ENCODE results near the gene SLC7A9.

Gene SLC7A9

DNA sequence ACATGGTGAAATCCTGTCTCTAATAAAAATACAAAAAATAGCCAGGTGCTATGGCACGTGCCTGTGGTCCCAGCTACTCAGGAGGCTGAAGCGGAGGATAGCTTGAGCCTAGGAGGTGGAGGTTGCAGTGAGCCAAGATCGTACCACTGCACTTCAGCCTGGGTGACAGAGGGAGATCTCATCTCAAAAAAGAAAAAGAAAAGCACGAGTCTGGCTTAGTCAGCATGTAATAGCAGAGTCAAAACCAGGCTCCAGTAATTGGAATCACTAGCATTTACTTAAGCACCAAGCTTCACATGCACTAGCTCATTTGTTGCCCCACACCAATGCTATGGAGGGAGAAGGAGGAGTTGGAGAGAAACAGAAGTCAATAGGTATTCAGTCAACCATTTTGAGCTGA, 41.9 kb upstream of the SLC7A9 start:
- DNase-seq: no peak
- in situ Hi-C loops (cut with HindIII; ENCODE audit: low pct_ligation_motif_present, low sequenced_read_pairs): no loop called here
- Histone ChIP-seq H3K27ac (no peak overlapping the region), H3K27me3 (replicated peaks) (no peaks in the 10 kb centered on the region), H3K4me3 (ENCODE audit: low read depth, low read length) (no peak overlapping the region), H3K36me3 (replicated peaks) (peaks cover 7% of the 10 kb centered on the region)
- TF ChIP-seq, protein P1, sequence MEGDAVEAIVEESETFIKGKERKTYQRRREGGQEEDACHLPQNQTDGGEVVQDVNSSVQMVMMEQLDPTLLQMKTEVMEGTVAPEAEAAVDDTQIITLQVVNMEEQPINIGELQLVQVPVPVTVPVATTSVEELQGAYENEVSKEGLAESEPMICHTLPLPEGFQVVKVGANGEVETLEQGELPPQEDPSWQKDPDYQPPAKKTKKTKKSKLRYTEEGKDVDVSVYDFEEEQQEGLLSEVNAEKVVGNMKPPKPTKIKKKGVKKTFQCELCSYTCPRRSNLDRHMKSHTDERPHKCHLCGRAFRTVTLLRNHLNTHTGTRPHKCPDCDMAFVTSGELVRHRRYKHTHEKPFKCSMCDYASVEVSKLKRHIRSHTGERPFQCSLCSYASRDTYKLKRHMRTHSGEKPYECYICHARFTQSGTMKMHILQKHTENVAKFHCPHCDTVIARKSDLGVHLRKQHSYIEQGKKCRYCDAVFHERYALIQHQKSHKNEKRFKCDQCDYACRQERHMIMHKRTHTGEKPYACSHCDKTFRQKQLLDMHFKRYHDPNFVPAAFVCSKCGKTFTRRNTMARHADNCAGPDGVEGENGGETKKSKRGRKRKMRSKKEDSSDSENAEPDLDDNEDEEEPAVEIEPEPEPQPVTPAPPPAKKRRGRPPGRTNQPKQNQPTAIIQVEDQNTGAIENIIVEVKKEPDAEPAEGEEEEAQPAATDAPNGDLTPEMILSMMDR (IDR thresholded peaks at IDR 0.05; ENCODE audit: low read depth, low read length, missing control alignments): no peak

DNA sequence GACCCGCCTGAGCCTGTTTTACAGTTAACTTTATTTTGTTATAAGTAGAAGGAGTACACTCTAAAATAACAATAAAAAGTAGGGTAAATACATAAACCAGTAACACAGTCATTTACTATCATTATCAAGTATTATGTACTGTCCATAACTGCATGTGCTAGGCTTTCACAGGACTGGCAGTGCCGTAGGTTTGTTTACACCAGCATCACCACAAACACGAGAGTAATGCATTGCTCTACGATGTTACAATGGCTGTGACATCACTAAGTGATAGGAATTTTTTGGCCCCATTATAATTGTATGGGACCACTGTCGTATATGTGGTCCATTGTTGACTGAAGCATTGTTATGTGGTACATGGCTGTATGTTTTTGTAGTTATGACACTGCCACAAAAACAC, 41.3 kb upstream of the SLC7A9 start:
- in situ Hi-C loops (cut with HindIII; ENCODE audit: low pct_ligation_motif_present, low sequenced_read_pairs): no loop called here

DNA sequence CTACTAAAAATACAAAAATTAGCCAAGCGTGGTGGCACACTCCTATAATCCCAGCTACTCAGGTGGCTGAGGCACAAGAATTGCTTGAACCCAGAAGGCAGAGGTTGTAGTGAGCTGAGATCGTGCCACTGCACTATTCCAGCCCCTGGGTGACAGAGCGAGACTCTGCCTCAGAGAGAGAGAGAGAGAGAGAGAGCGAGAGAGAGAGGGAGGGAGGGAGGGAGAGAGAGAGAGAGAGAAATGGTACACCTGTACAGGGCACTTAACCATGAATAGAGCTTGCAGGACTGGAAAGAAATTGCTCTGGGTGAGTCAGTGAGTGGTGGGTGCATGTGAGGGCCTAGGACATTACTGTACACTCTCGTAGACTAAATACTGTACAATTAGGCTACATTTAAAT, 40.5 kb upstream of the SLC7A9 start:
- H3K27ac ChIP-seq: no peak overlapping the region
- no peak overlapping the region for H3K4me3 ChIP-seq (ENCODE audit: low read depth, low read length)
- TF ChIP-seq, protein P1 (IDR thresholded peaks at IDR 0.05; ENCODE audit: low read depth, low read length, missing control alignments): no peak
- no peak for DNase-seq
- in situ Hi-C loops (cut with HindIII; ENCODE audit: low pct_ligation_motif_present, low sequenced_read_pairs): no loop called here
- peaks cover 7% of the 10 kb centered on the region for H3K36me3 ChIP-seq (replicated peaks)
- no peaks in the 10 kb centered on the region for H3K27me3 ChIP-seq (replicated peaks)

More for the DNA sequence above, 41.3 kb upstream of the SLC7A9 start:
- Histone ChIP-seq H3K27me3 (replicated peaks) (no peaks in the 10 kb centered on the region), H3K4me3 (ENCODE audit: low read depth, low read length) (no peak overlapping the region), H3K36me3 (replicated peaks) (peaks cover 7% of the 10 kb centered on the region), H3K27ac (no peak overlapping the region)
- TF ChIP-seq, protein P1 (IDR thresholded peaks at IDR 0.05; ENCODE audit: low read depth, low read length, missing control alignments): no peak
- no peak for DNase-seq

DNA sequence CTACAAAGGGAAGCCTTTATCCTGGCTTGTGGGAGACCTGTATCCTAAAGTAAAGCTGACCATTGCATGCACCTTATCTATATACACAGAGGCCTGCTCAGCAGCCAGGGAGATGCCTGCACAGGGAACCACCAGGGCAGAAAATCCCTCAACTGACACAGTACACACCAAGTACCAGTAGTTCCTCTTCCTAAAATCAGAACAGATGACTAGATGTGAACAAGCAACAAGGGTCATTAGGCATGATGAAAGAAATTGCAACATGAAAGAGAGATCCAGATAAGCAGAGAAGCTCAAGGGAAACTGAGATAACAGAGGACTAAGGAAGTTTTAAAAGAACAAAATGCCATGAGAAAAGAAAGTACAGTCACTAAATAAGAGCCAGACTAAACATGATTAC, 39.7 kb upstream of the SLC7A9 start:
- Histone ChIP-seq H3K36me3 (replicated peaks) (peaks cover 5% of the 10 kb centered on the region), H3K27ac (no peak overlapping the region), H3K27me3 (replicated peaks) (no peaks in the 10 kb centered on the region), H3K4me3 (ENCODE audit: low read depth, low read length) (no peak overlapping the region)
- TF ChIP-seq, protein P1 (IDR thresholded peaks at IDR 0.05; ENCODE audit: low read depth, low read length, missing control alignments): no peak
- no peak for DNase-seq
- in situ Hi-C loops (cut with HindIII; ENCODE audit: low pct_ligation_motif_present, low sequenced_read_pairs): no loop called here

DNA sequence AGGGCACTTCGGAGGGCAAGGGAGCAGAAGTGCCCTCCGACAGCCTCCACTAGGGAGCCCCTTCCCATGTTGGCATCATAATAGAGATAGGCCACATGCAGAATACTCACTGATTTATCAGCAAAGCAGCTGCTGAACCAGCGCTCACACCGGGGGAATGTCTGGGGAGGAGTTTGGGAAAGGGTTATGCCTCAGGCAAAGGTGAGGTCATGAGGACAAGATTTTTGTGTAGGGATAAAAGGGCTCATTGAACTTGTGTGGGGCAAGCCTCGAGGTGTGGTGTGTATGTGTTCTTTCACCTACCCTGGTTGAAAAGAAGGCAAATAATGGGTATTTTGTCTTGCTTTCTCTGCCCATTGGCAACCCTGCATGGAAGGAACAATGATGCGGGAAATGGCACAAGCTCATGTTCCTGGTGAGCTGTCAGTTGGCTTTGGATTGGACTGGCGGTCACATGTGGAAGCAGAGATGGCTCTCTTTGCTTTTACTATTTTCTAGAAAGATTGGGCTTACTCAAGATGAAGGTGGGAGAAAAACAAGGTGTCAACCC, 39.1 kb upstream of the SLC7A9 start:
- TF ChIP-seq, protein P1 (IDR thresholded peaks at IDR 0.05; ENCODE audit: low read depth, low read length, missing control alignments): no peak
- no peak for DNase-seq
- no peak overlapping the region for H3K27ac ChIP-seq
- in situ Hi-C loops (cut with HindIII; ENCODE audit: low pct_ligation_motif_present, low sequenced_read_pairs): no loop called here
- peaks cover 5% of the 10 kb centered on the region for H3K36me3 ChIP-seq (replicated peaks)
- H3K27me3 ChIP-seq (replicated peaks): no peaks in the 10 kb centered on the region
- no peak overlapping the region for H3K4me3 ChIP-seq (ENCODE audit: low read depth, low read length)

DNA sequence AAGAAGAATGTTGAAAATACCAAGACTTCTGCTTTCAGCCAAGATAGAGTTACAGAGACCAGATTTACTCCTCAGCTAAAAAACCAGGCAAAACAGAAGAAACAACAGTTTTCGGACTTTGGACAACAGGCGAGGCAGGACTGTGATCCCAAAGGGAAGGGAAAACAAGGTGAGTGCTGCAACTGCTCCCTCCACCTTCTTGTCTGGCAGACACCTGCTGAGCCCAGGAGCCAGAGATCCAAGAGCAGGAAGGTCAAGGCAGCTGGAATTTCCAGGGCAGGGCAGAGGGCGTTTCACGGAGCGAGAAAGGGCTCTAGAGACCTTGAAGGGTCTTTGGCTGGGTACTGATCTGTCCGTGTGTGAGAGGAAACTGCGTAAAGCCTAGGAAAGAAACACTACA, 32.9 kb upstream of the SLC7A9 start:
- no peaks in the 10 kb centered on the region for H3K27me3 ChIP-seq (replicated peaks)

More for the DNA sequence above, 32.9 kb upstream of the SLC7A9 start:
- TF ChIP-seq, protein P1 (IDR thresholded peaks at IDR 0.05; ENCODE audit: low read depth, low read length, missing control alignments): no peak
- DNase-seq: no peak
- H3K4me3 ChIP-seq (ENCODE audit: low read depth, low read length): no peak overlapping the region
- in situ Hi-C loops (cut with HindIII; ENCODE audit: low pct_ligation_motif_present, low sequenced_read_pairs): no loop called here
- no peak overlapping the region for H3K27ac ChIP-seq
- peaks cover 2% of the 10 kb centered on the region for H3K36me3 ChIP-seq (replicated peaks)

Data from brain microvascular endothelial cell (primary cell).